Ureter (tissue), 1 donor: Measurements from ENCODE around the gene NEK11. TPM values are rescaled to one million over a fixed set of nuclear protein-coding genes. Genes with fewer than 3 reads are reported as not detected.
"Not testable (repeated sequence)": the region's sequence is repeated elsewhere in the genome, so short reads cannot be mapped to it uniquely, and the experiment has no call there.

Source experiments
- DNase-seq: peaks from one replicate; pipeline ENCODE4 v3.0.0-alpha.2; 2020; ENCODE audit warnings: low spot score
- total RNA-seq: library from RNA; stranded (reverse); gene quantifications from one replicate; pipeline ENCODE4 v1.2.4, GENCODE V29; 2023
- donor health status: DM: yes; HTN: yes; CAD: no.

NEK11 gene
- total RNA-seq, 1 donor from 2014 or later: 10.2 TPM

- no peak for DNase-seq
These were observed 273.2 kb downstream of the NEK11 start for GRCh38 chr3:131299836-131300235.

GRCh38 chr3:131303848-131304247 is 277.2 kb downstream of the NEK11 start:
- no peak for DNase-seq

GRCh38 chr3:131304890-131305289 is 278.2 kb downstream of the NEK11 start:
- DNase-seq: no peak

DNA sequence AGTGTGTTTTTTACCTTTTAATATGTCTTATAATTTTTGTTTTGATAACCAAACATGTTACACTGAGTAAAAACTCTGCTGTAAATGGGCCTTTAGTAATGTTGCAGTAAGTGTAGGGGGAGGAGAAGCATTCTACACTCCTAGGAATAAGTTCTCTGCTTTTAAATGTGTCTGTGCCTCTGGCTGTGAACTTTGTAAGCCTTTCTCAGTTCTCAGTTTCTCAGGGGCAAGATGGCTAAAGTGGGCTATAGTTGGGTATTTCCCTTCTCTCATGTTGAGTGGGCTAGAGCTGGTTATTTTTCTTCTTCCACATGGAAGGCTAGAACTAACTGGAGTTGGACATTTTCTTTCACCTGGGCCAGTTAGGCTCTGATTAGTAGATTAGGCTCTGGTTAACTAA is 279.6 kb downstream of the NEK11 start:
- DNase-seq: no peak

- no peak for DNase-seq
These were observed 287.6 kb downstream of the NEK11 start for GRCh38 chr3:131314318-131314717.

GRCh38 chr3:131315162-131315561 is 288.5 kb downstream of the NEK11 start:
- no peak for DNase-seq

DNA sequence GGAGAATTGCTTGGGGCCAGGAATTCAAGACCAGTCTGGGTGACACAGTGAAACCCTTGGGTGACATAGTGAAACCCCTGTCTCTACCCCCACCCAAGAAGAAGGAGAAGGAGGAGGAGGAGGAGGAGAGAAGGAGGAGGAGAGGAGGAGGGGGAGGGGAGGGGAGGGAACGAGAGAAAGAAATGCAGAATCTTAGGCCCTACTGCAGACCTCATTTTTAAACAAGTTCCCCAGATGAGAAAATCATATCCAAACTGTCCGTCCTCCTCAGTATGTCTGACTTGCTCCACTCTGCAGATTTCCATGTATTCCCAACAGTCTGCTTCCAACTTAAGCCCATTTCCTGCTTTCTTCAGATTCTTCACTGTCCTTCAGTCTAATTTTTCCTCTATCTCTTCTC is 291.0 kb downstream of the NEK11 start:
- no peak for DNase-seq

DNA sequence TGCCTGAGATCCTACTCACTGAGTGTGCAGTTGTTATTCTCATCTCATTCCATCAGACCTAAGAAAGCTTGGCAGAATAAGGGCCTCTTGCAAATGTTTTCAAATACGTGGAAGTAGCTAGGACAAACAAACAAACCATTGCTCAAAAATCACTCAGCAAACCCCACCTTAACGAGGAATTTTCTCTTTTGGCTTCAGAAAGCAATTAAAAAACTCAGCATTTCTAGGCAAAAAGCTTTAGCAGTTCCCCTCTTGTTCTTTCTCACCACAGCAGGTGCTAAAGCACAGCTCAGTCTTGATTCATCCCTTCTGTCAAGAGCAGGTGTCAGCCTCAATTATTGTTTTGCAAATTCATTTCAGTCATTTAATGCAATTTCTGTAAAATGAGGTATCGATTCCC is 296.3 kb downstream of the NEK11 start:
- no peak for DNase-seq

DNA sequence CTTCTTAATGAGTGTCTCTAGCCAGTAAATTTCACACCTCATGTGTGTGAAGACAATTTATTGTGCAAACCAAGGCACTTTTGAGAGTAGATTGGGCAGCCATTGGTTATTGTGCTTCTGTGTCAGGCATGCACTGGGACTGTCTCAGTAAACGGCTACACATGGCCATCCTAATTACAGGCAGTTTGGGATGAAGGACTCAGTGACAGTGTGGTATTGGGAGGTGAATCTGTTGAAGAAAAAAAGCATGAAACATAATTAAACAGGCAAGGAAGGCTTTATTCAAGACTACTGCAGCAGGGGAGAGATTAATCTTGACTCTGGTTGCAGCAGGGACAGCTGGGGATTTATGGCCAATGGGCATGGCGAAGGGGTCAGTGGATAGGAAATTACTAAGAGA is 297.1 kb downstream of the NEK11 start:
- DNase-seq: no peak

GRCh38 chr3:131324923-131325322 is 298.2 kb downstream of the NEK11 start:
- no peak for DNase-seq

GRCh38 chr3:131326307-131326706 is 299.6 kb downstream of the NEK11 start:
- DNase-seq: no peak

- no peak for DNase-seq
These were observed 302.0 kb downstream of the NEK11 start for GRCh38 chr3:131328721-131329120.

- no peak for DNase-seq
These were observed 303.1 kb downstream of the NEK11 start for GRCh38 chr3:131329774-131330173.

DNA sequence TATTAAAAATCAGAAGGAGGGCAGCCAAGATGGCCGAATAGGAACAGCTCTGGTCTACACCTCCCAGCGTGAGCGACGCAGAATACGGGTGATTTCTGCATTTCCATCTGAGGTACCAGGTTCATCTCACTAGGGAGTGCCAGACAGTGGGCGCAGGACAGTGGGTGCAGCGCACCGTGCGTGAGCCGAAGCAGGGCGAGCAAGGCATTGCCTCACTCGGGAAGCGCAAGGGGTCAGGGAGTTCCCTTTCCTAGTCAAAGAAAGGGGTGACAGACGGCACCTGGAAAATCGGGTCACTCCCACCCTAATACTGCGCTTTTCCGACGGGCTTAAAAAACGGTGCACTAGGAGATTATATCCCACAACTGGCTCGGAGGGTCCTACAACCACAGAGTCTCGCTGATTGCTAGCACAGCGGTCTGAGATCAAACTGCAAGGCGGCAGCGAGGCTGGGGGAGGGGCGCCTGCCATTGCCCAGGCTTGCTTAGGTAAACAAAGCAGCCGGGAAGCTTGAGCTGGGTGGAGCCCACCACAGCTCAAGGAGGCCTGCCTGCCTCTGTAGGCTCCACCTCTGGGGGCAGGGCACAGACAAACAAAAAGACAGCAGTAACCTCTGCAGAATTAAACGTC is 304.9 kb downstream of the NEK11 start:
- DNase-seq: not testable (repeated sequence)

DNA sequence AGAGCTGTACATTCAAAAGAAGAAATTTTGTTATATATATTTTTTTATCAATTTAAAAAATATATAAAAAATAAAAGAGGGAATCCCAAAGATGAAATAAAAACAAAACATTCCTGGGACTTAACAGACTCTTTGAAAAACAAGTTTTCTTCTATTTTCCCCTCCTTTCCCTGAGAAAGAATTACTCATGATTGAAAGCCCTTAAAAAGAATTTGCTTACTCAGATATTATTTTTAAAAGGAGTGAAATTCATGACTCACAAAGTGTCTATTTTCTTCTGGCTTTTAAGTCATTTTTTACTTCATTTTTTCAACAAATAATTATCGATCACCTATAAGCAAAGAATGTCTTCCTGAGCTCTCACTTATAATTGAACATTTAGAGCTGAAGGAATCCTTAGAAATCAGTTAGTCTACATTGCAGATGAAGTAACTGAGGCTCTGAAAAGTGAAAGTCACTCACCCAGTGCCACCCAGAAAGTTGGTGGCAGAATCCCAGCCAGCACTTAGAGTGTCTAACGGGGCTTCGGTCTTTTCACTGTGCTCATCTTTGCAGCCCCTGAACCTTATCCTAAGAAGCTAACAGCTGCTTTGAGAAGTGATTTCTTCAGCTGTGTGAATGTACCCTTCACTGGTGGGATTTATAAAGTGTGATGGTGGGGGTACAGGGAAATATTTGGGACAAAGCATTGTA is 312.4 kb downstream of the NEK11 start:
- DNase-seq: no peak

GRCh38 chr3:131341761-131342160 is 315.1 kb downstream of the NEK11 start:
- no peak for DNase-seq

DNA sequence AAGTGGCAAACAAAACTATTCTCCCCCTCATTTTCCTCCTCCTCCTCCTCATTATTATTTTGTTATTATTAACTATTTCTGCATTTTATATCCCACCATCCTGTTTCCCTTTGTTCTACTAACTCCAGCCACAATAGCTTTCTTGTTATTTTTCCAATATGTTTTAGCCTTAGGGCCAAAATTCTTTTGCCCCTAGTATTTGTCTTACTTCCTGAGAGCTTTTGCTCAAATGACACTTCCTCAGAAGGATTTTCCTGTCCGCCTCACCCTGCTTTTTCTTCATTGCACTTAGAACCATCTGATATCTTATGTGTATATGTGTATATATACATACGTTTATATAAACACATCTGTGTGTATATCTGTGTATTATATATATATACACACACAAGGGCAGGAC is 322.2 kb downstream of the NEK11 start:
- no peak for DNase-seq

DNA sequence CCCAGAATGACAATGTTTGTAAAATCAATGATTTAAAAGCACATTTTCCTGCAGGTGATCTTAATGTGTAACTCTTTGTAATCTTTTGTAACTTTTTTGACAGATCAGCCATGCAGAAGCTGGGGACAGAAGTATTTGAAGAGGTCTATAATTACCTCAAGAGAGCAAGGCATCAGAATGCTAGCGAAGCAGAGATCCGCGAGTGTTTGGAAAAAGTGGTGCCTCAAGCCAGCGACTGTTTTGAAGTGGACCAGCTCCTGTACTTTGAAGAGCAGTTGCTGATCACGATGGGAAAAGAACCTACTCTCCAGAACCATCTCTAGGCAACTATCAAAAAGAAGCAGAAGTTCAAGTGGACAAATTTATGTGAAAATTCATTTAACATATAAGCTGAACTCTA is 322.8 kb downstream of the NEK11 start:
- no peak for DNase-seq

DNA sequence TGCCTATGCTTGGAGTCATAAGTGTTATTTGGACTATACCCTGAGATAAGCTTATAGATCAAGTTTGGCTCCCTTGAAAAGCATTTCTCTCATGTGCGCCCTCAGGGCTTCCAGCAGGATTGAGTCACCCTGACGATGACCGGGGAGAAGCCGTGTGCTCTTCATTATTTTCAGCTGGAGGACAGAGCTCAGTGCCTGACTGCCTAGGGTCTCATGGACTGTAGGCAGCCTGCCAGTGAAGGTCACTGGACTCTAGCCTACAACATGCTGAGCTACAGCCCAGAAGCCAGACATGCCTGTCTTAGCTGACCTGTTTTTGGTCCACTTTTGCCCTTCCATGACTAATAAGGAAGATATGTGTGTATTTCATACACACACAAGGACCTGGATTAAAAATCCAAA is 323.3 kb downstream of the NEK11 start:
- no peak for DNase-seq

DNA sequence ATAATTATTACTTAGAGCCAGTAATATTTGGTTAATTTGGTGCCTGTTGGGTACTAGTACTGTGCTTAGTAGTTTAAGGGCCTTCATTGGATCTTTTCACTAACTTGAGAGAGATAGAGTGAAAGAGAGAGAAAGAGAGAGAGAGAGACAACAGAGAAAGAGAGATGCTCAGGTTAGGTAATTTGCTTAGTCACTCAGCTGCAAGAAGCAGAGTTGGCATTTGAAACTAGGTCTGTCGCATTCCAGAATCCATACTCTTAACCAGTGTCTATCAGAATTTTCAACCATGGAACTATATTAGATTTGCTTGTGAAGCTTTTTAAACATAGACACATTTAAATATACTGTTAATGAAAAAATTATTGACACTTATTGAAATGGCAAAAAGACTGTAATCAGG is 323.8 kb downstream of the NEK11 start:
- DNase-seq: no peak

DNA sequence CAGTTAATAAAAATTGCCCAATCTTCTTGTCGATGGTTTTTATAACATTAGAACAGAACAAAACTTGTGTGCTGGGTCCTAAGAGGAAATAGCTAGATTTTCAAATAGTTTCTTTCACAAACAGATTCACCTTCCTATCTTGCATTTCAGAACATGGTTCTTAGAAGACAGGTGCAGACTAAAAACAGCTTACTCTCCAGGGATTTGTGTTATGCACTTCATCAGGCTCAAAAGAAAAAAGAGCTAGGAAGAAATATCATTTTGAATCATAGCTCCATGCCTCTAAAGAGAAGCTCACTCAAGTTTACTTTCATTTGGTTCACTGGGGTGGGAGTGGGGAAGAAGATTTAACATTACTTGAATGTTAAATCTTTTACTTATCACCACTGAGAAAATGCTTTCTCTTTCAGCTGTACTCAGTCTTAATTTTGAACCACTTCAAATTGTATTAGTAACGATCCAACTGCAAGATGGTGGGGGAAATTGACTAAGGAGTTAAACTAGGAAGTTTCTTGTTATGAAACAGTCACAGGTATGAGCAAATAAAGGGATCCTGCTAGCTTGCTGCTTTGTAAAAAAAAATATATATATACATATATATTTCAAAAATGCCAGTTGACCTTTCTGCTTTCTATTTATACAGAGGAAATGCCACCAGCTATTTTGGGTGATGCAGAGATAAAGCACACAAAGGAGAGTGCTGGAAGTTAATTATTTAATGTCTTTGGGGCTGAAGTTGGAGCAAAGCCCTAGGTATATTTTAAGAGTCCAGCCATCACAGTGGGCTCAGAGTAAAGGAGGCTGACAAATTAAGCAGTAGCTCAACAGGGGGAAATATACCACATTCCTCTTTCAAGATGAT is 326.6 kb downstream of the NEK11 start:
- no peak for DNase-seq

DNA sequence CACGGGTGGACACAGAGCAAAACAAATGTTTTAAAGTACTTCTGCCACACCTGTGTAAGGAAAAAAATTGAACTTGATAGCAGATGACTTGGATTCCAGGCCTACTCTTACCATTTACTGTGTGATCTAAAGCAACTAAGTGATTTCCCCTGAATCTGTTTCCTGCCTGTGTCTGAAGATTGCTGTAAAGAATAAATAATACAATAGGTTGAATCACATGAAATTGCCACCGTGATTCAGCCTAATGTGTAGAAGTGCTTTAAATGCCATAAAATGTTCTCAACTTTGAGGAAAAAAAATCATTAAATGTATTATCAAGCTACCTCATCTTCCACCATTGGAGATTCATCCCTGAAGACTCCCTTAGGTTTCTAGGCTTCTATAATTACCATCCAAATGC is 327.3 kb downstream of the NEK11 start:
- DNase-seq: no peak
